Keratinocyte (primary cell): ENCODE measurements around the gene EID1. TPM values are rescaled to one million over a fixed set of nuclear protein-coding genes. Genes with fewer than 3 reads are reported as not detected.

Experiments used
- DNase-seq: peaks from one replicate; pipeline ENCODE4 v3.0.0-alpha.2; 2011; ENCODE audit warnings: low read depth, missing footprints, low spot score
- FAIRE-seq: peaks from 2 replicates; lab custom pipeline; 2011; peaks lifted over from hg19 to GRCh38; lab: Jason Lieb, UNC
- H2AFZ ChIP-seq: 2 replicates; pipeline ENCODE4 v1.6.0; 2012; ENCODE audit warnings: low read length, control low read depth, inconsistent platforms; ENCODE audit not compliant: control insufficient read depth
- H3K27ac ChIP-seq: 2 replicates; pipeline ENCODE4 v1.5.1; 2011; ENCODE audit warnings: low read length; ENCODE audit not compliant: control insufficient read depth, insufficient read depth
- H3K27me3 ChIP-seq: 3 replicates; pipeline ENCODE4 v1.6.0; 2011; ENCODE audit warnings: low read length; ENCODE audit not compliant: control insufficient read depth, insufficient read depth; ENCODE audit errors: extremely low read depth
- H3K36me3 ChIP-seq, 2 experiments: 2 replicates in 1 of 2; 3 replicates in 1 of 2; pipeline ENCODE4 v1.5.1; 2011; ENCODE audit warnings: low read length in 2 of 2, mild to moderate bottlenecking in 1 of 2; ENCODE audit not compliant: control insufficient read depth in 2 of 2, insufficient read depth in 2 of 2; ENCODE audit errors: extremely low read depth in 1 of 2
- H3K4me1 ChIP-seq: 3 replicates; pipeline ENCODE4 v1.5.1; 2011; ENCODE audit warnings: low read length; ENCODE audit not compliant: control insufficient read depth, insufficient read depth; ENCODE audit errors: extremely low read depth
- H3K4me2 ChIP-seq: 3 replicates; pipeline ENCODE4 v1.6.0; 2011; ENCODE audit warnings: low read depth, low read length; ENCODE audit not compliant: control insufficient read depth, insufficient read depth; ENCODE audit errors: extremely low read depth
- H3K4me3 ChIP-seq, 3 experiments: fragments of 200-600 bp in 1 of 3; sonication (generic) in 1 of 3; 2 replicates in 2 of 3; 3 replicates in 1 of 3; pipeline ENCODE4 v1.5.1; 2011 to 2016; ENCODE audit warnings: low read length in 3 of 3, mild to moderate bottlenecking in 3 of 3, control low read depth in 2 of 3, inconsistent platforms in 1 of 3, low read depth in 1 of 3, mixed read lengths in 1 of 3, mixed run types in 1 of 3, moderate library complexity in 1 of 3; ENCODE audit not compliant: control insufficient read depth in 2 of 3, insufficient read depth in 2 of 3; ENCODE audit errors: extremely low read depth in 1 of 3
- H3K79me2 ChIP-seq: 2 replicates; pipeline ENCODE4 v1.6.0; 2012; ENCODE audit warnings: low read length; ENCODE audit not compliant: control insufficient read depth, insufficient read depth
- H3K9ac ChIP-seq: 3 replicates; pipeline ENCODE4 v1.6.0; 2011; ENCODE audit warnings: low read length; ENCODE audit not compliant: control insufficient read depth, insufficient read depth; ENCODE audit errors: extremely low read depth
- H3K9me1 ChIP-seq: 3 replicates; pipeline ENCODE4 v1.6.0; 2011; ENCODE audit warnings: low read length; ENCODE audit not compliant: control insufficient read depth, insufficient read depth; ENCODE audit errors: extremely low read depth
- H3K9me3 ChIP-seq: 2 replicates; pipeline ENCODE4 v1.5.1; 2012; ENCODE audit warnings: low read depth, low read length; ENCODE audit not compliant: control insufficient read depth
- H4K20me1 ChIP-seq: 3 replicates; pipeline ENCODE4 v1.6.0; 2011; ENCODE audit warnings: low read length; ENCODE audit not compliant: control insufficient read depth, insufficient read depth; ENCODE audit errors: extremely low read depth
- EZH2 ChIP-seq: IDR thresholded peaks from one replicate; pipeline ENCODE4 v1.6.1; 2012; ENCODE audit warnings: inconsistent platforms, mild to moderate bottlenecking, low read length, moderate library complexity
- dilution Hi-C: fragments of 300-500 bp; cut with MboI; formaldehyde crosslinking; loops from one replicate; pipeline ENCODE4 v1.7.0; 2020; ENCODE audit warnings: low sequenced_read_pairs; ENCODE audit not compliant: extremely low pct_ligation_motif_present
- polyA plus RNA-seq, 5 experiments: library from polyadenylated mRNA; depleted of rRNA in 3 of 5; stranded (reverse) in 3 of 5; stranded (forward) in 1 of 5; unstranded in 1 of 5; fragments of >200 nt; gene quantifications; 1 replicate in 1 of 5; 2 replicates in 3 of 5; 3 replicates in 1 of 5; pipeline versions ENCODE4 v1.2.1 to v1.2.3, GENCODE V29; 2011 to 2012; ENCODE audit warnings: missing spikeins in 2 of 5, low read depth in 1 of 5, low replicate concordance in 1 of 5
- TF ChIP-seq, protein P1 (sequence below), 3 experiments: IDR thresholded peaks in 1 of 3; conservative IDR thresholded peaks in 1 of 3; optimal IDR thresholded peaks in 1 of 3; 2 replicates in 2 of 3; 3 replicates in 1 of 3; pipeline versions ENCODE3 to v1.5.1; 2011; ENCODE audit warnings: low read length in 3 of 3, mild to moderate bottlenecking in 3 of 3, moderate library complexity in 2 of 3, control low read depth in 1 of 3, inconsistent platforms in 1 of 3; ENCODE audit not compliant: insufficient read depth in 2 of 3; ENCODE audit errors: extremely low read depth in 1 of 3

The EID1 gene
- polyA plus RNA-seq, 1 donor (not counting 4 experiments of a cell fraction or from before 2014, with no cell fraction given), result 120 TPM

- dilution Hi-C loops, result no loop called here
Measured at GRCh38 chr15:48865370-48866079, 12.4 kb upstream of the EID1 start.

GRCh38 chr15:48866141-48866563 is 11.8 kb upstream of the EID1 start:
- Histone ChIP-seq H3K9me3 (no peaks in the 10 kb centered on the region), H4K20me1 (no peaks in the 10 kb centered on the region), H3K79me2 (no peaks in the 10 kb centered on the region), H3K9ac (no peak overlapping the region), H3K4me1 (peaks cover 15% of the 10 kb centered on the region), H3K9me1 (no peaks in the 10 kb centered on the region), H3K4me3 (no peak overlapping the region), H3K36me3 (no peaks in the 10 kb centered on the region), H3K27ac (no peak overlapping the region), H2AFZ (no peak overlapping the region), H3K4me2 (no peak overlapping the region), H3K27me3 (no peaks in the 10 kb centered on the region)
- TF ChIP-seq EZH2, result no peak
- TF ChIP-seq, protein P1, sequence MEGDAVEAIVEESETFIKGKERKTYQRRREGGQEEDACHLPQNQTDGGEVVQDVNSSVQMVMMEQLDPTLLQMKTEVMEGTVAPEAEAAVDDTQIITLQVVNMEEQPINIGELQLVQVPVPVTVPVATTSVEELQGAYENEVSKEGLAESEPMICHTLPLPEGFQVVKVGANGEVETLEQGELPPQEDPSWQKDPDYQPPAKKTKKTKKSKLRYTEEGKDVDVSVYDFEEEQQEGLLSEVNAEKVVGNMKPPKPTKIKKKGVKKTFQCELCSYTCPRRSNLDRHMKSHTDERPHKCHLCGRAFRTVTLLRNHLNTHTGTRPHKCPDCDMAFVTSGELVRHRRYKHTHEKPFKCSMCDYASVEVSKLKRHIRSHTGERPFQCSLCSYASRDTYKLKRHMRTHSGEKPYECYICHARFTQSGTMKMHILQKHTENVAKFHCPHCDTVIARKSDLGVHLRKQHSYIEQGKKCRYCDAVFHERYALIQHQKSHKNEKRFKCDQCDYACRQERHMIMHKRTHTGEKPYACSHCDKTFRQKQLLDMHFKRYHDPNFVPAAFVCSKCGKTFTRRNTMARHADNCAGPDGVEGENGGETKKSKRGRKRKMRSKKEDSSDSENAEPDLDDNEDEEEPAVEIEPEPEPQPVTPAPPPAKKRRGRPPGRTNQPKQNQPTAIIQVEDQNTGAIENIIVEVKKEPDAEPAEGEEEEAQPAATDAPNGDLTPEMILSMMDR (optimal IDR thresholded peaks at IDR 0.05 in 1 of 3, IDR thresholded peaks at IDR 0.05 in 1 of 3, conservative IDR thresholded peaks at IDR 0.05 in 1 of 3; ENCODE audit: extremely low read depth in 1 of 3, insufficient read depth in 2 of 3, low read length in 3 of 3), result no peak
- FAIRE-seq (no peak), DNase-seq (no peak)
- dilution Hi-C loops, result no loop called here

More at GRCh38 chr15:48865370-48866079, 12.4 kb upstream of the EID1 start:
- TF ChIP-seq, protein P1 (optimal IDR thresholded peaks at IDR 0.05 in 1 of 3, IDR thresholded peaks at IDR 0.05 in 1 of 3, conservative IDR thresholded peaks at IDR 0.05 in 1 of 3; ENCODE audit: extremely low read depth in 1 of 3, insufficient read depth in 2 of 3, low read length in 3 of 3), result no peak
- TF ChIP-seq EZH2, result no peak
- H3K27ac ChIP-seq, result no peak overlapping the region
- FAIRE-seq (no peak), DNase-seq (no peak)
- H4K20me1 ChIP-seq, result no peaks in the 10 kb centered on the region
- no peak overlapping the region for H2AFZ ChIP-seq
- H3K4me2 ChIP-seq, result no peak overlapping the region
- peaks cover 15% of the 10 kb centered on the region for H3K4me1 ChIP-seq
- no peaks in the 10 kb centered on the region for H3K36me3 ChIP-seq
- H3K9me3 ChIP-seq, result no peaks in the 10 kb centered on the region
- no peak overlapping the region for H3K4me3 ChIP-seq
- no peaks in the 10 kb centered on the region for H3K79me2 ChIP-seq
- H3K9ac ChIP-seq, result no peak overlapping the region
- no peaks in the 10 kb centered on the region for H3K9me1 ChIP-seq
- no peaks in the 10 kb centered on the region for H3K27me3 ChIP-seq
